Limb (tissue), 2 donors: ENCODE results near the gene MYL3.

Experiments
- DNase-seq, 2 donors: peaks; one replicate each; pipeline ENCODE4 v3.0.0-alpha.2; 2016; ENCODE audit errors: extremely low spot score in 2 of 2

MYL3 gene

DNA sequence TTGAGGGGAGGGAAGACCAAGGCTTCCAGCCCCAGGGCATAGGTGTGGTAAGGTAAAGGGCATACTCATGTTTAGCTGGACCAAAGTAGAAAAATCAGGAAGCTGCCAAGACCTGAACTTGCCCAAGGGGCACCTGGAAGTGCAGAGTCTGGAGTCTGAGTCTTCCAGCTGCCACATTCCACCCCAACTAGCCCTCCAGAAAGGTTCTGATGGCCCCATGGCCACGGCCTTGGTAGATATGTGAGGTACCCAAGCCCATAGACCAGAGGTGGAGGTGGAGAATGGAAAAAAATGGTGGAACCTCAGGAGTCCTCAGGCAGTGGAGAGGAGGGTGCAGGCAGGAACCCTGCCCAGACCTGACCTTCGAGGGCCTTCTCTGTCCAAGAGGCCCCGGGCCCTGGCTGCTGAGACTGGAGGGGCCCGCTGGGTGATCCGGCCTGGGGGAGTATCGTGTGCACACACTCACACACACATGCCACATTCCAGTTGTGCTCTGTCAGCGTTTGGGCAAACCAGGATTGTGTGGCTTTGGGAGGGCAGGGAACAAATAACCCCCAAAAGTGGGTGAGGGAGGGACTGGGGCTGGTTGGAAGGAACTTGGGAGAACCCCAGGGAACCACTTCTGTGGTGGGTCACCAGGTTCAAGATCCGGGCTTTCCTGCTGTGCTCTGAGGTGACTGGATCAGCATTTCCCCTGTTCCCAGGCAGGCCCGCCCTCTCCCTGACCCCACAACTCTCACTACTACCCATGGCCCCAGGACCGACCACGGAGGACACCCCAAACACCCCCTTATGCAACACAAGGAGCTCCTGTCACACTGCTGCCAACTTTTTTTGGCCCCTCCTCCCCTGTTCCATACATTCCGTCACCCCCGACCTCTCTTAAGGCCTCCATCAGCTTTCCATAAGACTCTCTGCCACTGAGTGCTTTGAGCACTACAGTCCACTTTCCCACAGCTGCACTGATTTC, 11.6 kb downstream of the MYL3 start:
- DNase-seq, result no peak

DNA sequence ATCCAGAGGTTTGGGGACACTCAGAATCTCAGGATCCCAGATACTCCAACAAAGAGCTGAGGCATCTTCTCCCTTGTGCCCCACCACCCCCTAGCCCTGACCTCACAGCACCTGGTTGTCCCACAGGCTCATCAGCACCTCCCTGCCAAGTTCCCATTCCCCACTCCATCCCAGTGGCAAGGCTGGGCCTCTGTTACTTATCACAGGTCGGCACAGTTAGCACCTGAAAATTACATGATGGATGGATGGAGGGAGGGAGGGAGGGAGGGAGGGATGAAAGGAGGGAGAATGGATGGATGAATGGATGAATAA, 12.8 kb downstream of the MYL3 start:
- peak in 1 of 2 donors; percentile 26 for DNase-seq

DNA sequence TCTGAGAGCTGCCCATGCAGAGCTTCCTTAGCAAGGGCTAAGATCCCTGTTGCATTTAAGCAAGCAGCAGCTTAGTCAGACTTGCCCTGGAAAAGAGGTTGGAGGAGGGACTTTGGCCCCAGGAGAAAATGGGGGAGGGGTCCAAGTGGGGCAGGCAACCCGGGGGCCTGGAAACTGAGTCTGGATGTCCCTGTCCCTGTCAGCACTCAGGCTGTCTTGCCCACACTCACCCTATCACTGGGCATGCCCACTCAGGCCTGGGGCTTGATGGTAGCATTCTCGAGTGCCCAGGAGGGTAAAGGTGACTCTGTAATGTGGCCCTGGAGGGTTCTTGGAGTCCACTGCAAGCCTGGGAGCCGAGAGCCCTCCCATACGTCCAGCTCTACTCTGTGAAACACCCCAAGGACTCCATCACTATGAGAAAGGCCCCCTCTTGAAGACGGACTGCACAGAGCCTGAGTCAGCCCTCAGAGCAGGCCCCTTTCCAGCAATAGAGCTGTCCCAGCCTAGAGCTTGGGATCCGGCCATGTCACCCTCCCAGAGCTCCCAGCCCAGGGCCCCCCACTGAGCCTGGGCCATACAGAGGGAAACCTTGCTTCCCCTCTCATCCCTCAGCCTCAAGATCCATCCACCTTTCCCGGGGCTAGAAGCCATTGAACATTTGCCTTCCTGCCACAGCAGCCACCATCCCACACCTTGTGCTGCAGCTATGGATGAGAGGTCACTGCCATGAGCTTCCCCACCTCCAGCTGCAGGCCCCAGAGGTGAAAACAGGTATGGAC, 13.4 kb downstream of the MYL3 start:
- peak in 1 of 2 donors; percentile 27 for DNase-seq

DNA sequence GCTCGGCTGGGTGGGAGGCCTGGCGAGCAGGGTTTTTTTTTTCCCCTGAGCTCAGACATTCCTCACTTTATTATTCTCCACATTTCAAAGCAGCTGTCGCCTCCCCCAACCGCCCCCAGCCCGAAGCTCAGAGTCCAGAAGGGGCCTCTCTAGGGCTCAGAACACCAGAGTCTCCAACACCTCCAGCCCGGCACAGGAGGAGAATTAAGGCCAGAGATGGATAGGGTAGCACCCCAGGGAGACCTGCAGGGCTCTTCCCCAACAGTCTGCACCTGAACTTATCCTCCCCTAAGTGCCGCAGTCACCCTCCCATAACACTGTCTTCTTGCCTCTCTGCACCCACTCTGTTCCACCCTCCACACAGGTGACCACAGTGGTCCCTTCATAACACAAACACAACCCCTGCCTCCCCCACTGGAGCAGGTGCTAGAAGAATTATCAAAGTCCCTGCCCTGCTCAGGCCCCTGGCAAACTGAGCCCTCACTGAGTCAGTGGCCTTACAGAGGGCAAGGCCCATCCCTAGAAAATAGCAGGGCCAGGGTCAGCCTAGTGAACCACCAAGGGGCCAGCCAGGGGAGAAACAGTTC, 14.1 kb downstream of the MYL3 start:
- DNase-seq, result peak in 1 of 2 donors; percentile 48

DNA sequence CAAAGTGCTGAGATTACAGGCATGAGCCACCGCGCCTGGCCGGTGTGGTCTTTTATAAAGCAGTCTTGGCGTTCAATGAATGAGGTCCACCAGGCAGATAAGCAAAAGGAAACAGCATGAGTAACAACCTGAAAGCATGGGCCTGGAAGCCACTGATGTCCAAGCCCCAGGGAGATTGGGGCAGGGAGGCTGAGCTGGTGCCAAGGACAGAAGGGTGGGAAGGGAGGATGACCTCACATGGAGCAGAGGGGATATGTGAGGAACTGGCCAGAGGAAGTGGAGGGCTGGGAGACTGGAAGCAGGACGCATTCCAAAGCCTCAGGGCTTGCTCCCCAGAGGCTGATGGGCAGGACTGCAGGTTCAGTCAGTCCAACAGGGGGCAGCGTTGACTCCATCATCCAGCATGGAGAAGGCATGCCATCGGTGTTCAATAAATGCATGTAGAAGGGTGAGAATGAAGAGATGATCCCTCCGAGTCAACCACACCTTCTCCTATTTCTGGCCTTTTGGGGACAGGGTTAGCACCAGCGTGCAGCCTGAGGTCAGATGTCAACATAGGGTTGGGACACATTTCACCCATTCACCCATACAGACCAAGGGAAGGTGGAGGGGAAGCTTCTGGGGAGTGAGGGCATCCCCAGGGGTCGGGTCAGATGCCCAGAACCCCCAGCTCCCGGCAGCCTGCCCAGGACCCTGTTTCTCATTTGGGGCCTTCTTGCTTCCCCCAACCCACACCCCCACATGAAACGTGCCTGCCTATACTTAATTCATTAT, 14.8 kb downstream of the MYL3 start:
- DNase-seq, result peak in 1 of 2 donors; percentile 42

DNA sequence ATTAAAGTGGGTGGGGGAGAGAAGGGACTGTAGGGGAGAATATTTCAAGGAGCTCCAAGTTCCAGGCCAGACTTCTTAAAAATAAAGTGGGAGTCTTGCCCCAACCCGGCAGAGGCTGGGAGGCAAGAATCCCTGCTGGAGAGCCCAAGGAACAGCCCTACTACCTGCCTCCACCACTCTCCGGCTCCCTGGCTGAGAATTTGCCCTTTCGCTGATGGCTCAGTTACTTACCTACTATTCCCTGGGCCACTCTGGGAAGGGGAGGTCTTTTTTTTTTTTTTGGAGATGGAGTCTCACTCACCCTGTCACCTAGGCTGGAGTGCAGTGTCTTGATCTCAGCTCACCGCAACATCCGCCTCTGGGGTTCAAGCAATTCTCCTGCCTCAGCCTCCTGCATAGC, 15.5 kb downstream of the MYL3 start:
- DNase-seq, result no peak

DNA sequence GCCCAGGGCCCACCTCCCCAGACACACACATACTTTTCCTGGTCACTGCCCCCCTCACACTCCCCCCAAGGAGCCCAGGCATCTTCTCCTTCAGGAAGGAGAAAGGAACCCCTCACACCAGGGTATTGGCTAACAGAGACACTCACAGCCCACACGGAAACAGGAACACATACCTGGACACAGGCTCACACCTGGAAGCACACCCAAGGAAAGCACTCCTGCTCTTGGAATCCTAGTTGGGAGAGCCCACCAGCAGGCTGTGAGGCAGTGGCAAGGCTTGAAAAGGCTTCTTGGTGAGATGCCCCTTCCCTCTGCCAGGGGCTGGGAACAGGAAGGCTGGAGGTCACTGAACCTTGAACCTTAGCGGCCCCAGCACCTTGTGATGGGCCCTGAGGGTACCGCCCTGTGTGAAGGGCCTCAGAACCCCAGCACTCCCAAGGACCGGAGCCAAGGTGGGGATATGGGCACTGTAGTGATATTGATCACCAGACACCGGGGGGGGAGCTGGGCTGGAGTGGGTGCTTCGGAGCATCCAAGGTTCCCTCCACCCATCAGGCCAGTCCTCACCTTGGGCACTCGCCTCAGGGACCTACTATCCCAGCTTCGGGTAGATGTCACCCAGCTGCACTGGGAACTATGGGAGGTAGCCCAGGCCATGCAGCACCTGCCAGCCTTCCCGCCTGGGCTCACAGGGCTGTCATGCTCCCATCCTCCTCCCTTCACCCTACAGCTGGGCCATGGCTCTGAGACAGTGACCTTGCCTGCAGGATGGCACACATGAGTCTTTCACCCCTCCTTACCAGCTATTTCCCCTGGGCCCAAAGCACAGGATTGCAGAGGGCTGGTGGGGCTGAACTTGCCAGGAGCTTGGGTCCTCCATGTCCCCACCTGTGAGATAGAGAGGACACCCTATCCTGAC, 16.4 kb downstream of the MYL3 start:
- peak in 1 of 2 donors; percentile 34 for DNase-seq

DNA sequence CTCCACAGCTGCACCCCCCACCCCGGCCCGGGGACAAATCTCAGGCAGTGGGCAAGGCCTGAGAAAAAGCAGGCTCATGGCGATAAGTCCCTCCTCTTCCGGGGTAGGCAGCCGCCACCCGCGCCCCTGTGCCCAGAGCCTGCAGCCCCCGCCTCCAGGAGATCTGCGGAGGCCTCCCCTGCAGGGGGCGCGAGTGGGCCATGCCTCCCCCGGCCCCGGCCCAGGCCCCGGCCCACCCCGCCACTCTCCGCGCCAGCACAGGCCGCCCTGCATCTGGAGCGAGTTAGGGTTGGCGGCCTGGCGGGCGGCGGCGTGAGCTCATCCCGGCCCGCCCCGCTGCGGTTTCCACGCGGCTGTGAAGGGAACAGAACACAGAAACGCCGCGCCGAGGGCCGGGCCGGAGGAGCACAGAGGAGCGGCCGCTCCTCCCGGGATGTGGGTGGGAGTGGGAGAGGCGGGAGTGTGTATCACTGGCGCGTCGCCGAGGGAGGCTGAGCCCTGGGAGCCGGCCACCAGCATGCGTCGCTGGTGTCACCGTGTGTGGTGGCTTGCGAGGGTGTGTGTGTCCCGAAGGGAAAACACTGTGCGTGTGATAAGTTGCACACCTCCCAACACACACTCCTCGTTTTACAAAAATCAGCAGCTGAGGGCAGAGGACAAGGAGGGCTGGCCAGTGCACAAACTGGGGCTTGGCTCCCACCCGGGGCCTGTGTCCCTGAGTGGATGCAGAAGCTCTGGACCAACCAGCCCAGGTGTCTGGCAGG, 17.2 kb downstream of the MYL3 start:
- DNase-seq, result peak; percentile 87 to 94

DNA sequence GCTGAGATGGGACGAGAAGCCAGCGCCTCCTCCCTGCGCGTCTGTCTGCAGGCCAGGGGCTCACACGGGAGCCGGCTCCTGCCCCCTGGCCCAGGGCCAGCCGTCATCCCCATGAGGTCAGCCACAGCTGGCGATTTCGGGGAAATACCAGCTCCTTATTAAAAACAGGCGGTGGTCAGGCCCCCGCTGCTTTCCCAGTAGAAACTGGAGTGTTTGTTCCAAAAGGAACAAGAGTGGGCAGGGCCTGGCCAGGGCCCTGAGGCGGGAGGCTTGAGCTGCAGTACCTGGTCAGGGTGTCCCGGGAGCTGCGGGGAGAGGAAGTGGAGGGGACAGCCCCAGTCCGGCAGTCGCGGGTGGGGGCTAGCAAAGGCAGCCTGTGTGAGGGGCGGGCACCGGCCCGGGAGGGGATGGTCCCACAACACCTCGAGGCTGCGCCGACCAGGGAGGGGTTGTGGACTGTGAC, 17.8 kb downstream of the MYL3 start:
- peak; percentile 73 to 85 for DNase-seq

DNA sequence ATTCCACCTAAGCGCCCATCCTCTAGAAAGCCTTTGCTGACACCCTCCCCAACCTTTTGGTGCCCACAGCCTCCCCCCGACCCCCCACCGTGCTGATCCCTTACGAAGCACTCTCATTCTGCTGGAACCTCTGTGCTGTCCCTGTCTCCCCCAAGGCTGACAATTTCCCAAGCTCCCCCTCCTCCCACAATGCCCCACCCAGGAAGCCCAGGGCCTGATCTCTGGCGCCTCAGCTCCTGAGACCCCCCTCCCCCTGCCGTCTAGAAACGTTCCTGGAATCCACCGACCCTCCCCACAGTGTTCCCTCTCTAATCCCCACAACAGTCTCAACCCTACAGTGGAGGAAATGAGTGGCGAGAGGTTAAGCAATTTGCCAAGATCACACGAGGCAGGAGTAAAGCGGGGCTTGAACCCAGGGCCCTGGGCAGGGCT, 18.3 kb downstream of the MYL3 start:
- peak in 1 of 2 donors; percentile 59 for DNase-seq

DNA sequence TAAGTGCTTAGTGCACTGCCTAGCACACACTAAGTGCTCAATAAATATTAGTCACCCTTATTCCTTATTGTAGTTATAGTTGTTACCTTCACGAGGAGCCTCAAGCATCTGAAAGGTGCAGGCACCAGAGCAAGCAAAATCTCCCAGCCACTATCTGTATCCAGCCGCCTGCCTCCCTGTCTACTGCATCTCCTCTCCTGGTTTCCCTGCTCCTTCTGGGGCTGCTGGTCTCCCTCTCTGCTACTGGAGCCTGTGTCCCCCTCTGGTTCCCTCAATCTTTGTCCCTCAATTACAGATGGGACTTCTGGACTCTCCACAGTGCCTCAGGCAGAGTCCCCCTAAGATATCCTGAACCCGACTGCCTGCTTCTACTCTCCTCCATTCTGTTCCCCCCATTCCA, 18.8 kb downstream of the MYL3 start:
- no peak for DNase-seq

DNA sequence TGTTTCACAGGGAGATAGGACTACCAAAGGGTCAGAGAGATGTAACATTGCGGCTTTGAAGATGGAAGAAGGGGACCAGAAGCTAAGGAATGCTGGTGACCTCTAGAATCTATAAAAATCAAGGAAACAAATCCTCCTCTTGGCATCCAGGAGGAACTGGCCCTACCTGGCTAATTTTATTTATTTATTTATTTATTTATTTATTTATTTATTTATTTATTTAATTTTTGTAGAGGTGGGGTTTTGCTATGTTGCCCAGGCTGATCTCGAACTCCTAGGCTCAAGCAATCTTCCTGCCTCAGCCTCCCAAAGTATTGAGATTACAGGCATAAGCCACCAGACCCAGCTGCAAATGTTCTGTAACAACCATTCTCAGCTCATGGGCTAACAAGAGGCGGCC, 19.7 kb downstream of the MYL3 start:
- DNase-seq, result no peak

DNA sequence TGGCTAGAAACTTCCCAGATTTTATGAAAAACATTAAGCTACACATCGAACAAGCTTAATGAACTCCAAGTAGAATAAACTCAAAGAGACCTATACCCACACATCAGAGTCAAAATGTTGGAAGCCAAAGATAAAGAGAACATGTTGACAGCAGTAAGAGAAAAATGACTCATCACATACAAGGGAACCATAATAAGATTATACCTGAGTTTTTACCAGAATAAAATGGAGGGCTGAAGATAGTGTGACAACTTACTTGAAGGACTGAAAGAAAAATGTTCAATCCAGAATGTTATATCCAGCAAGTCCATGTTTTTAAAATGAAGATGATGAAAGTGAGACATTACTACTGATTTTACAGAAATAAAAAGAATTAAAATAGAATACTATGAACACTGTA, 22.8 kb downstream of the MYL3 start:
- no peak for DNase-seq

DNA sequence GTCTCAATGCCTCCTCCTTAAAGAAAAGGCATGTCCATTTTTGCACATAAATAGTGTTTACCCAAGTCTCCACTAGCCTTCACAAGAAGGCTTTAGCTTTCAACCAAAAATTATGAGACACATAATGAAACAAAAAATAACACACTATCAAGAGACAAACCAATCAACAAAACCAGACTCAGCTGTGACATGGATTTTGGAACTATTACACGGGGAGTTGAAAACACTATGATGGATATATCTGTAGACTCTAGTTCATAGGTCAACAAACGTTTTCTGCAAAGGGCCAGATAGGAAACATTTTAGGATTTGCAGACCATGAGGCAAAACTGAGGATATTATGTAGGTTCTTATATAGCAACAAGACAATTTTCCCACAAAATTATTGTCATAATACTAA, 24.9 kb downstream of the MYL3 start:
- no peak for DNase-seq

DNA sequence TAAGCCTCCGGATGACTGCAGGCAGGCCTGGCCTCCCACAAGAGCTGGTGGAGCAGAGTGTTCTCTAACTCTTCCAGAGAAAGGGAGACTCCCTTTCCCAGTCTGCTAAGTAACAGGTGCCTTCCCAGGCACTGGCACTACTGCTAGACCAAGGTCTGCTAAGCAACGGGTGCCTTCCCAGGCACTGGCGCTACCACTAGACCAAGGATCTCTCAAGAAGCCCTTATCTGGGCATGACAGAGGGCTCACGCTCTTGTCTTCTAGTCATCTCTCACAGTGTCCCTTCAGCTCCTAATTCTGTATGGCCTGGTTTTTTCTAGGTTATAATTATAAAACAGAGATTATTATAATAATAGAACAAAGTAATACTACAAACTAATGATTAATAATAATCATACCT, 27.8 kb downstream of the MYL3 start:
- no peak for DNase-seq

DNA sequence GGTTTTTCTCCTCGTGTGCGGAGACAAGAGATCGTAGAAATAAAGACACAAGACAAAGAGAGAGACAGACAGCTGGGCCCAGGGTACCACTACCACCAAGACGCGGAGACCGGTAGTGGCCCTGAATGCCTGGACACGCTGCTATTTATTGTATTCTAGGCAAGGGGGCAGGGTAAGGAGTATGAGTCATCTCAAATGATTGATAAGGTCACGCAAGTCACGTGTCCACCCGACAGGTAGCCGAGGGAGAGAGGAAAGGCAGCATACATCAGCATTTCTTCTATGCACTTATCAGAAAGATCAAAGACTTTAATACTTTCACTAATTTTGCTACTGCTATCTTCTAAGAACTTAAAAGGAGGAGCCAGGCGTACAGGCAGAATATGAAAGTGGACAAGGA, 28.2 kb downstream of the MYL3 start:
- no peak for DNase-seq

DNA sequence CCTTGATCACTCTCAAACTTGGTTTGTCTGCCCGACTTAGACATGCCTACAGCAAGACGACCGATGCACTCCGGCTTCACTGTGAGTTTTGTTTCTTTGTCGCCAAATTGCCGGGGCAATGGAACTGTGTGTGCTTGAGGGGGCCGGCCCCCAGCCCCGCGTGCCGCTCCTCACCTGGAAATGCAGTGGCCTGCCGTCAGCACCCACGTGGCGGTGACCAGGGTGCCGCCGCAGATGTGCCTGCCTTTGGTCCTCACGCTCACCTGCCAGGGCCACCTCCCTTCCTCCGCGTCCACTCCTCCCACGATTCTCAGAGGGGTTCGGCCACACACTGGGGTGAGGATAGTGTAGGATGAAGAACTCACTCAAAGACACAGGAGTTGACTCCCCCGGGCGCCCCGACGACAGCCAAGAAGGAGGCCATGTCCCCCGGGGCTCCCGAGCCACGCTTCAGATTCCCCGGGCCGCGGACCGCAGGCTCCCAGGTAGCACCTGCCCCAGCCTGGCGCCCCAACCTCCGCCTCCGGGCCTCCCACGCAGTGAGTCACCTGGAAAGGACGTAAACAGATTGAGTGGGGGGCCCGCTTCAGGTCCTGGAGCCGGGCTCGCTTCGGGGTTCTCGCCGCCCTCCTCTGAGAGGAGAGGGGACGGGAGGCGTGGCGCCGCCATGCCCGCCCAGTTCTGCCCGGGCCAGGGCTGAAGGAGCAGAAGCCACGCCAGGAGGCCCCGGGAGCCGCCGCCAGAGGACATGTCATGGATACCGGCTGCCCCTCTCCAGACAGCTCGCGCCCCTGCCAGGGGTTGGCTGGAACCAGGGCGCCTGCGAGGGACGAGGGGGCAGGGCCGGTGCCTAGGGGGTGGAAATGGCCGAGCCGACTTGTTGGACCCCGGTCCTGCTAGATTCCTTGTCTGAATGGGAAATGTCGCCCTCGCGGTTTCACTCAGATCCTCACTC, 29.6 kb downstream of the MYL3 start:
- DNase-seq, result no peak

DNA sequence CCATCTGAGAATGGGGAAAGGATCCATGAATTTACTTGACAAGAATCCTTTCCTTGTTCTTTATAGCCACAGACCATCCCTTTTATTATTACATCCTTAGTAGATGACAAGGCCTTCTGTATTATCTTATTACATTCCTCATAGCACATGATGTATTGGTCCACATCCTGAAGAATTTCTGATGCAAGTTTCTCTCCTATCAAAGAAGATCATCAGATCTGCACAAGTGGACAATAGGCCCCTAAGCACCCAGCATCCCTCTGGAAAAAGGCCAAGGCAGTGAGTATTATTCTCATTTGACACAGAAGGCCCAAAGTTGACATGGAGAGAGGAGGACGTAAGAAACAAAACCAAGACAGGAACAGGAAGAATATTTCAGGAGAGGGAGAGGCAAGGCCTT, 31.4 kb downstream of the MYL3 start:
- no peak for DNase-seq
